ENCODE data around the gene PAX7. TPM values are rescaled to one million over a fixed set of nuclear protein-coding genes. Genes with fewer than 3 reads are reported as not detected.
A peak's percentile ranks its signal among the peaks of the same experiment; 100 is the strongest.

PAX7 gene
- total RNA-seq, 1 donor from 2014 or later, result 1.4 TPM

DNA sequence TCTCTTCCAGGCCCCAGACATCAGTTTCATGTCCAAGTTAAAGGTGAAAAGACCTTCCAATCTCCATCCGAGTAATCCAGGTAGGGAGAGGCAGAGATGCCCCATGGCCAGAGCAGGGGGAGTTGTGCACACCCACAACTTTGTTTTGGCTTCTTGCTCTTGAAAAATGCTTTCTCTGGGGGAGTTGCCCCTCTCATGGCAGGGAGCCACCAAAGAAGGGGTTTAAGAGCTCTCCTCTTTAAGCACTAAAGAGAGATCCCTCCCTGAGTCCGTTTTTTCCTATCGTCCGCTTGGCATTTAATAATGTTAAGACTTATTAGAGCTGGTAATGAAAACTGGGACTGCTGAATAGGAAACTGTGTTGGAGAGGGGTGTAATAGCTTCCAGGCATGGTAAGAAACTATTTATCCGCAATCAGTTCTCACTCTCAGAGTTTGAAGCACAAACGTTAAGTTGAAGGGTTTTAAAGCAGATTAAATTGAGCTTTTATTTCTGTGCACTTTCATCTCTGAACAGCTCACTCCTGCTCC lies 8.3 kb downstream of the PAX7 start:
- TF ChIP-seq, protein P1, sequence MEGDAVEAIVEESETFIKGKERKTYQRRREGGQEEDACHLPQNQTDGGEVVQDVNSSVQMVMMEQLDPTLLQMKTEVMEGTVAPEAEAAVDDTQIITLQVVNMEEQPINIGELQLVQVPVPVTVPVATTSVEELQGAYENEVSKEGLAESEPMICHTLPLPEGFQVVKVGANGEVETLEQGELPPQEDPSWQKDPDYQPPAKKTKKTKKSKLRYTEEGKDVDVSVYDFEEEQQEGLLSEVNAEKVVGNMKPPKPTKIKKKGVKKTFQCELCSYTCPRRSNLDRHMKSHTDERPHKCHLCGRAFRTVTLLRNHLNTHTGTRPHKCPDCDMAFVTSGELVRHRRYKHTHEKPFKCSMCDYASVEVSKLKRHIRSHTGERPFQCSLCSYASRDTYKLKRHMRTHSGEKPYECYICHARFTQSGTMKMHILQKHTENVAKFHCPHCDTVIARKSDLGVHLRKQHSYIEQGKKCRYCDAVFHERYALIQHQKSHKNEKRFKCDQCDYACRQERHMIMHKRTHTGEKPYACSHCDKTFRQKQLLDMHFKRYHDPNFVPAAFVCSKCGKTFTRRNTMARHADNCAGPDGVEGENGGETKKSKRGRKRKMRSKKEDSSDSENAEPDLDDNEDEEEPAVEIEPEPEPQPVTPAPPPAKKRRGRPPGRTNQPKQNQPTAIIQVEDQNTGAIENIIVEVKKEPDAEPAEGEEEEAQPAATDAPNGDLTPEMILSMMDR (IDR thresholded peaks at IDR 0.05; ENCODE audit: unreplicated experiment), result no peak
- no peak overlapping the region for H3K27ac Mint-ChIP-seq (ENCODE audit: unreplicated experiment)
- DNase-seq (ENCODE audit: low spot score), result no peak
- H3K4me3 Mint-ChIP-seq (ENCODE audit: unreplicated experiment), result no peak overlapping the region
- peaks cover 59% of the 10 kb centered on the region for H3K4me1 Mint-ChIP-seq (ENCODE audit: unreplicated experiment)
- no peaks in the 10 kb centered on the region for H3K9me3 Mint-ChIP-seq (ENCODE audit: unreplicated experiment)
- peaks cover 4% of the 10 kb centered on the region for H3K36me3 Mint-ChIP-seq (ENCODE audit: low read depth, unreplicated experiment)
- peaks cover 55% of the 10 kb centered on the region for H3K27me3 Mint-ChIP-seq (ENCODE audit: unreplicated experiment)

DNA sequence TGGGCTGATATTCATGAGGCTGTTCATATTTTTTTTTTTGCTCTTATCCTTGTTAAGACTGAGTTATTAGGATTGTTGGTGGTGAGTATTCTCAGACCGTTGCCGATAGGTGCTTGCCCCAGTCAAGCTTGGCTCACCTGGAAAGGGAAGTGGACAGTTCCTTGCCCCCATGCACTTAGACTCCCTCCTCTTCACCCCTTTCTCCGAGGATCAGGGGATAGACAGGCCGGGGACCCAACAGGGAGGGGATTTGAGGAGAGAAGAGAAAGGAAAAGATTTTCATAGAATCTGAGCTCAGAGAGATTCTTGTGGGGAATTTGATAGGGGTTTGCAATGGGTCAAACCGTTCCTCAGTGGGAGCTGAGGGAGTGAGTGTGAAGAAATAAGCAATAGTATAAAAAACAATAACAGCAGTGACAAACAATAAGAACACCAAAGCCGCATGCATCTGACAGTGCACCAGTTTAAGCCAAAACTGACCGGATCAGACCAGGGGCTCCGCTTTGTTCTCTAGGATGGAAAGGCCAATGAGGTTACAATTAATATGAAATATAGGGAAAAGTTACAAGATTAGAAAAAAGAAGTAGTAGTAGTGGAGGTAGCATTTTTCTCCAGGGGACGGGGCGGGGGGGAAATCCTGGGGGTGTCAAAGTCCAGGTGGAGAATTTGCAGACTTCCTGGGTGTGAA lies 8.9 kb downstream of the PAX7 start:
- no peak for DNase-seq (ENCODE audit: low spot score)
- TF ChIP-seq, protein P1 (IDR thresholded peaks at IDR 0.05; ENCODE audit: unreplicated experiment), result no peak
- Mint-ChIP-seq H3K36me3 (ENCODE audit: low read depth, unreplicated experiment) (peaks cover 4% of the 10 kb centered on the region), H3K4me3 (ENCODE audit: unreplicated experiment) (no peak overlapping the region), H3K27me3 (ENCODE audit: unreplicated experiment) (peaks cover 52% of the 10 kb centered on the region), H3K4me1 (ENCODE audit: unreplicated experiment) (peaks cover 59% of the 10 kb centered on the region), H3K9me3 (ENCODE audit: unreplicated experiment) (no peaks in the 10 kb centered on the region), H3K27ac (ENCODE audit: unreplicated experiment) (no peak overlapping the region)

DNA sequence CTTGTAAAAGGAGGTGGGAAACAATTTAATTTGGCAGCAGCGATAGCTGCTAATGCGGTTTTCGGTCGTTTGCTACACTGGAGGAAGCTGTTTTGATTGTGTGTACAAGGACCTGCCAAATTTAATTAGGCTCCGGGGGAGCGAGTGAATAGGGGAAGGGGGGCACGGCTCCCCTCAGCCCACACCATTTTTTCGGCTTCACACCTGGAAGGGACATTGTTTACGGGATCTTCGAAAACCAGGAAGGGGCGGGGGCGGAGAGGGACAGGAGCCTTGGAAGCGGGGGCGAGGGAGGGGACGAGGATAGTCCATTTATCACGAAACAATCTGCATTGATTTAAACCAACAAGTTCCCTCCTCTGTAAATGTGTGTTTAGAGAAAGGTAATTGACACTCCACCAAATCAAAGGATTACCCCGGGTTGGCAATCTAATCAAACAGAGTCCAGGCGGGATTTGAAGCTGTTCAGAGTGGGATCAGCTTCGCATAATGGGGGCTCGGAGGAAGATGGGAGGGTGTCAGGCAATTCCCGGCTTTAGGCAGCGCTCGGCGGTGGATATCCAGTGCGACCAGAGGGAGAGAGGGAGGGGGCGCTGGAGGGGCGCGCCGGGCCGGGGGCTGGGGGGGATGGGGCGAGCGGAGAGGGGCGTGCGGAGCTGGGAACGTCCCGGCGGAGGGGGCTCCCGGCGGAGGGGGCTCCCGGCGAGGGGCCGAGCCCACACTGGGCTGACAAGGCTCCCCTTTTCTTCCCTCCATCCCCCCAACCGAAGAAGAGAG lies 9.8 kb downstream of the PAX7 start:
- DNase-seq (ENCODE audit: low spot score), result no peak
- H3K27me3 Mint-ChIP-seq (ENCODE audit: unreplicated experiment), result peaks cover 53% of the 10 kb centered on the region
- peaks cover 61% of the 10 kb centered on the region for H3K4me1 Mint-ChIP-seq (ENCODE audit: unreplicated experiment)
- no peaks in the 10 kb centered on the region for H3K9me3 Mint-ChIP-seq (ENCODE audit: unreplicated experiment)
- H3K4me3 Mint-ChIP-seq (ENCODE audit: unreplicated experiment), result no peak overlapping the region
- no peak overlapping the region for H3K27ac Mint-ChIP-seq (ENCODE audit: unreplicated experiment)
- TF ChIP-seq, protein P1 (IDR thresholded peaks at IDR 0.05; ENCODE audit: unreplicated experiment), result no peak
- H3K36me3 Mint-ChIP-seq (ENCODE audit: low read depth, unreplicated experiment), result peaks cover 10% of the 10 kb centered on the region

DNA sequence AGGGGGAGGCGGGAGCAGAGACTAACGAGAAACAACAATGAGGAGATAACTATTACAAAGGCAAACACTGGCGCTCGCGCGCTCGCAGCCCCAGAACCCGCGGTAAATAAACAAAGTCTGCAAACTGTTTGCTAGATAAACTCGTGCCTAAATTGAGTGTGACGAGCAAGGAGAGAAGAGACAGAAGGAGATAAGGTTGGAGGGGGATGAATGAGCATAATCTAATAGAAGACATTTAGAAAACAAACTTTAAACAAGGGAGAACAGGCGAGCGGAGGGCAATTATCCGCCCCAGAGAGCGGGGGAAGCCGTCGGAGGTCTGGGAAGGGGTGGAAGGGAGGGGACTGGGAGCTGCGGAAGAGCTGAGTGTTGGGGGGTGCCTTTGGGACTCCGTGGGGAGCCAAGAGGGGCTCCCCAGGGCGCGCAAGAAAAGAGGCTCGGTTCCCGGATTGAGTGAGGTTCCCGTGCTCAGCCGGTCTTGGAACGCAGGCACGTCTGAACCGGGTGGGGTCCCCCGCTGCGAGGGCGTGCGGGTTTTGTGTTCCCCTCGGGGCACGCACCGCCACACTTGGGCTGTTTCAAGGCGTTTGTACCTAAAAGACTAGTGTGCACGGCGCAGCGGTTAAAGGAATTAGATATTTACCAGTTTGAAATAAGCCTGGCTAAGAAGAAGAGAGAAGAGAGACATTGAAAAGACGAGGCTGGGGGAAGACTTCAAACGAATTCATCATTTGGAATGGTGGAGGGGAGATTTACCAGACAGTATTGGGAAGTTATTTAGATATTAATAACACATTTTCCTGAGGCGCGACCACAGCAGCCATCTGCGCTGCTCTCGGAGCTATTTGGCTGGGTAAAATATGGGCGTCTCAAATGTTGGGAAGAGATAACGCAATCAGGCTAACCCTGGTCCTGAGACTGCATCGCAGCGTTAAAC lies 10.6 kb downstream of the PAX7 start:
- Mint-ChIP-seq H3K36me3 (ENCODE audit: low read depth, unreplicated experiment) (peaks cover 6% of the 10 kb centered on the region), H3K27me3 (ENCODE audit: unreplicated experiment) (peaks cover 49% of the 10 kb centered on the region), H3K27ac (ENCODE audit: unreplicated experiment) (no peak overlapping the region), H3K4me3 (ENCODE audit: unreplicated experiment) (no peak overlapping the region), H3K4me1 (ENCODE audit: unreplicated experiment) (peaks cover 58% of the 10 kb centered on the region), H3K9me3 (ENCODE audit: unreplicated experiment) (no peaks in the 10 kb centered on the region)
- peak; percentile 13 for DNase-seq (ENCODE audit: low spot score)
- TF ChIP-seq, protein P1 (IDR thresholded peaks at IDR 0.05; ENCODE audit: unreplicated experiment), result no peak
